ENCODE measurements around the gene COX5A. TPM values are rescaled to one million over a fixed set of nuclear protein-coding genes. Genes with fewer than 3 reads are reported as not detected.

Gene COX5A
- total and polyA plus RNA-seq, 2 of the 4 experiments (the other 2 are of a cell fraction): 39.8 to 141 TPM

GRCh38 chr15:74977599-74977998 lies 39.7 kb upstream of the COX5A start:
- no TSS peak for BruUV-seq (replicated peaks)
- Histone ChIP-seq H3K23ac (ENCODE audit: low read depth, low read length) (no peak overlapping the region), H4K5ac (ENCODE audit: low read depth, low read length) (no peak overlapping the region), H3K9me1 (ENCODE audit: insufficient read depth, low read length) (no peaks in the 10 kb centered on the region), H2AK5ac (ENCODE audit: low read depth, low read length) (no peak overlapping the region), H3K4ac (ENCODE audit: low read depth, low read length) (no peak overlapping the region), H3K4me1 (ENCODE audit: control insufficient read depth, insufficient read depth, low read length) (peaks cover 2% of the 10 kb centered on the region; the same call in 1 of the 2 replicates), H4K20me1 (ENCODE audit: insufficient read depth, low read length) (no peaks in the 10 kb centered on the region), H3K27me3 (ENCODE audit: control insufficient read depth, insufficient read depth, low read length) (peaks cover 11% of the 10 kb centered on the region), H2BK15ac (ENCODE audit: low read depth, low read length) (no peak overlapping the region), H3K4me2 (ENCODE audit: low read depth, low read length) (no peak overlapping the region), H2BK20ac (ENCODE audit: low read depth, low read length) (no peak overlapping the region), H4K8ac (ENCODE audit: low read depth in 2 of 2, low read length in 2 of 2) (no peak overlapping the region), H3K14ac (replicated peaks; ENCODE audit: low read depth, low read length) (no peak overlapping the region), H2BK120ac (ENCODE audit: low read depth, low read length) (no peak overlapping the region), H3K27ac (ENCODE audit: insufficient read depth, low read length) (no peak overlapping the region), H3K79me1 (ENCODE audit: low read depth in 1 of 2, low read length in 2 of 2) (no peaks in the 10 kb centered on the region), H3K4me3 (ENCODE audit: insufficient read depth, low read depth, low read length) (no peak overlapping the region), H2AK9ac (replicated peaks; ENCODE audit: low read depth, low read length, poor library complexity) (no peak overlapping the region), H4K91ac (ENCODE audit: insufficient read depth, low read depth, low read length) (no peak overlapping the region), H3K18ac (ENCODE audit: low read depth, low read length) (no peak overlapping the region), H3K9ac (ENCODE audit: low read depth, low read length) (no peak overlapping the region), H3K9me3 (ENCODE audit: control insufficient read depth, insufficient read depth, low read length) (no peaks in the 10 kb centered on the region), H3K36me3 (ENCODE audit: control insufficient read depth, insufficient read depth, low read length) (no peaks in the 10 kb centered on the region), H2BK5ac (ENCODE audit: low read depth, low read length, poor library complexity, severe bottlenecking) (no peak overlapping the region), H3K56ac (ENCODE audit: extremely low read depth, insufficient read depth, low read length) (no peak overlapping the region), H2AFZ (replicated peaks; ENCODE audit: low read length, poor library complexity) (no peak overlapping the region)
- POLR2A ChIA-PET (ENCODE audit: unreplicated experiment): interaction anchor here (0.6 kb wide), 1 partner anchor 224 kb away, joined by 3 read pairs; the partner anchor contains the start of gene C15orf39
- no peak for TF ChIP-seq MAFK (IDR thresholded peaks at IDR 0.05; ENCODE audit: low read depth, low read length)
- TF ChIP-seq RAD21 (IDR thresholded peaks at IDR 0.05; ENCODE audit: low read length): no peak
- no peak for TF ChIP-seq ELK1 (IDR thresholded peaks at IDR 0.05; ENCODE audit: borderline replicate concordance, low read depth, low read length)
- TF ChIP-seq RFX5 (IDR thresholded peaks at IDR 0.05; ENCODE audit: low read depth, low read length): no peak
- no peak for TF ChIP-seq POLR2A (IDR thresholded peaks at IDR 0.05; ENCODE audit: low read depth, low read length)
- TF ChIP-seq NFE2L2 (IDR thresholded peaks at IDR 0.05; ENCODE audit: low read depth, low read length): no peak
- no peak for TF ChIP-seq RCOR1 (IDR thresholded peaks at IDR 0.05; ENCODE audit: insufficient replicate concordance, low read length)
- no peak for TF ChIP-seq USF2 (IDR thresholded peaks at IDR 0.05; ENCODE audit: low read depth, low read length)
- TF ChIP-seq CEBPB (IDR thresholded peaks at IDR 0.05; ENCODE audit: low read depth, low read length): no peak
- TF ChIP-seq SMC3 (IDR thresholded peaks at IDR 0.05; ENCODE audit: low read depth, low read length): no peak
- TF ChIP-seq CTCF (conservative IDR thresholded peaks at IDR 0.05; ENCODE audit: low read depth, low read length): no peak
- TF ChIP-seq CHD1 (IDR thresholded peaks at IDR 0.05; ENCODE audit: low read depth, low read length): no peak
- TF ChIP-seq FOS (IDR thresholded peaks at IDR 0.05; ENCODE audit: low read depth, low read length): no peak
- TF ChIP-seq MAZ (IDR thresholded peaks at IDR 0.05; ENCODE audit: borderline replicate concordance, low read depth, low read length): no peak
- no peak for TF ChIP-seq BHLHE40 (IDR thresholded peaks at IDR 0.05; ENCODE audit: low read depth, low read length)
- no peak for TF ChIP-seq MXI1 (IDR thresholded peaks at IDR 0.05; ENCODE audit: borderline replicate concordance, low read depth, low read length)
- CTCF ChIA-PET: no interaction called here
- in situ Hi-C loops (cut with MboI; ENCODE audit: low sequenced_read_pairs): no loop called here
- WGBS, 2 experiments (ENCODE audit: extremely low coverage in 2 of 2, insufficient read length in 1 of 2): no CpG with 5 or more reads among the region's 4 CpGs
- dilution Hi-C loops (cut with HindIII; ENCODE audit: low sequenced_read_pairs, unreplicated experiment): no loop called here
- ATAC-seq (ENCODE audit: low read depth): no peak
- DNase-seq: no peak
- intact Hi-C loops (cut with micrococcal nuclease): no loop called here
